Thoracic aorta (tissue), 2 donors: ENCODE data around the gene LAD1. TPM values are rescaled to one million over a fixed set of nuclear protein-coding genes. Genes with fewer than 3 reads are reported as not detected.

Source experiments
- ATAC-seq: fragments of 150-250 bp; one replicate; pipeline ENCODE4 v1.8.0; 2017; ENCODE audit warnings: low read depth; ENCODE audit not compliant: insufficient number of reproducible peaks, low FRiP score
- DNase-seq: peaks from one replicate; pipeline ENCODE4 v3.0.0-alpha.2; 2020; ENCODE audit warnings: low spot score
- H3K27ac ChIP-seq, 2 donors: fragments of 200-600 bp; sonication (generic); 1 replicate in 1 of 2; 2 replicates in 1 of 2; pipeline ENCODE4 v1.5.1; 2016; ENCODE audit warnings: mild to moderate bottlenecking in 2 of 2, moderate library complexity in 2 of 2
- H3K27me3 ChIP-seq: fragments of 200-600 bp; sonication (generic); replicated peaks from 2 replicates; pipeline ENCODE4 v1.6.0; 2016; ENCODE audit warnings: mild to moderate bottlenecking; ENCODE audit not compliant: insufficient read depth
- H3K36me3 ChIP-seq: fragments of 200-600 bp; sonication (generic); one replicate; pipeline ENCODE4 v1.5.1; 2016
- H3K4me1 ChIP-seq, 2 donors: fragments of 200-600 bp; sonication (generic); 1 replicate in 1 of 2; 2 replicates in 1 of 2; pipeline versions ENCODE4 v1.5.1 to v1.6.0; 2016; ENCODE audit warnings: low read depth in 2 of 2, mild to moderate bottlenecking in 1 of 2; ENCODE audit not compliant: control insufficient read depth in 1 of 2
- H3K4me3 ChIP-seq: fragments of 200-600 bp; sonication (generic); 2 replicates; pipeline ENCODE4 v1.5.1; 2016; ENCODE audit warnings: mild to moderate bottlenecking
- H3K9me3 ChIP-seq: fragments of 200-600 bp; sonication (generic); 2 replicates; pipeline ENCODE4 v1.5.1; 2016
- CTCF ChIP-seq: fragments of 200-600 bp; sonication (generic); IDR thresholded peaks from one replicate; pipeline ENCODE4 v1.5.1; 2019; ENCODE audit warnings: antibody characterized with exemption
- total RNA-seq, 2 donors: library from RNA; depleted of rRNA; stranded (reverse); fragments of >200 nt; gene quantifications; one replicate each; pipeline versions ENCODE4 v1.1.0 to v1.2.3, GENCODE V29; 2016

The LAD1 gene
- total RNA-seq, 2 donors from 2014 or later = 0.41 to 11.1 TPM

GRCh38 chr1:201404722-201405483, 5.8 kb upstream of the LAD1 start:
- TF ChIP-seq CTCF = no peak
- no peak for DNase-seq
- Histone ChIP-seq H3K4me3 (no peak overlapping the region), H3K27ac (no peak overlapping the region), H3K36me3 (no peaks in the 10 kb centered on the region), H3K27me3 (peaks cover 3% of the 10 kb centered on the region), H3K9me3 (no peaks in the 10 kb centered on the region), H3K4me1 (no peaks in the 10 kb centered on the region)
- no peak for ATAC-seq

DNA sequence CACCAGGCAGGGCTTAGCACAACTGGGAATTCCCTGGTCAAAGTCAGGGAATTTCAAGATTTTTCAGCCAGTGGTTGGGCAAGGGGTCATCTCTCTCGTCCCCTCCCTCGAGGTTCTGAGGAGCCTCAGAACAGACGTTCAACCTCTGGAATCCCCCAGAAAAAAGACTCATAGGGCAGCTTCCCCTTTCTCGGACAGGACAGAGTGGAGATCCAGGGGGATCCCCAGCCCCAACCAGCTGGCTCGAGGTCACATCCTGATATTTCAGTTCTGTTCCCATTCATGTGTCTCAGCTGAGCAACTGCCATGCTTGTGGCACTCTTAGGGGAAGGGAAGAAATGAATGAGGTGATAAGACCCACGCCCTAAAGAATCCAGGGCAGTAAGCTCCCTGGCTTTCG, 4.9 kb upstream of the LAD1 start:
- no peak for TF ChIP-seq CTCF
- Histone ChIP-seq H3K4me3 (no peak overlapping the region), H3K36me3 (no peaks in the 10 kb centered on the region), H3K9me3 (no peaks in the 10 kb centered on the region), H3K4me1 (peaks cover 0 to 6% of the 10 kb centered on the region in 2 donors), H3K27me3 (peaks cover 12% of the 10 kb centered on the region), H3K27ac (no peak overlapping the region)
- ATAC-seq (no peak), DNase-seq (no peak)

DNA sequence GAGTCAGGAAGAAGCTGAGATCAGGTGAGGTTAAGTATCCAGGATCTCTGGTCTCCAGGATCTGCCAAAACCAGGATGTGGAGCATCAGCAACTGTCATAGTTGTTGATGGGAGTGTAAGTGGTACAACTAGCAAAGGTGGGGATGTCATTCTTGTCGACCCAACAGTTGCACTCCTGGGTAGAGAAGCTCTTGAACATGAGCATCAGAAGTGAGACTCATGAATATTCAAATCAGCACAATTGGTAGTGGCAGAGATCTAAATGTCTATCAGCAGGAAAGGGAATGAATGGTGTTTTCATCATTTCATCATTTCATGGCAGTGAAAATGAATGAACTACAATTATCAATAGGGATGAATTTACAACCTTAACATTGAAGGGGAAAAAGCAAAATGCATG, 4.2 kb upstream of the LAD1 start:
- Histone ChIP-seq H3K4me1 (peaks cover 0 to 9% of the 10 kb centered on the region in 2 donors), H3K4me3 (no peak overlapping the region), H3K9me3 (no peaks in the 10 kb centered on the region), H3K27ac (no peak overlapping the region), H3K27me3 (peaks cover 13% of the 10 kb centered on the region), H3K36me3 (no peaks in the 10 kb centered on the region)
- DNase-seq (no peak), ATAC-seq (no peak)
- TF ChIP-seq CTCF = no peak

DNA sequence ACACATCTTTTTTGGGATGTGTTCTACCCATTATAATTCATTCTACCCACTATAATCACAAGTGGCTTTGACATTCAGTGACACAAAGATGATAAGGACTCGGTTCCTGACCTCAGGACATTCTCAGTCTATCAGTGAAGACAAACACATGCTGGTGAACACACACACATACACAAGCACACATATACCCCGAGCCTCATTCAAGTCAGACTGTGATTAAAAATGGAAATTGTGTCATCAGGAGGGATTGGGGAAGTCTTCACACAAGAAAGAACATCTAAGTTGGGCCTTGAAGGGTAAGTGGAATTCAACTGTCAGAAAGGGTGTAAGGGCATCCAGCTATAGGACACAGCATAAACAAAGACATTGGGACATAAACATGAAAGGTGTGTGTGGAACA, 2.6 kb upstream of the LAD1 start:
- DNase-seq = no peak
- TF ChIP-seq CTCF = no peak
- no peak for ATAC-seq
- H3K4me3 ChIP-seq = no peak overlapping the region
- H3K27ac ChIP-seq = no peak overlapping the region
- H3K9me3 ChIP-seq = no peaks in the 10 kb centered on the region
- H3K27me3 ChIP-seq = peaks cover 13% of the 10 kb centered on the region
- H3K4me1 ChIP-seq = peaks cover 0 to 9% of the 10 kb centered on the region in 2 donors
- no peaks in the 10 kb centered on the region for H3K36me3 ChIP-seq

DNA sequence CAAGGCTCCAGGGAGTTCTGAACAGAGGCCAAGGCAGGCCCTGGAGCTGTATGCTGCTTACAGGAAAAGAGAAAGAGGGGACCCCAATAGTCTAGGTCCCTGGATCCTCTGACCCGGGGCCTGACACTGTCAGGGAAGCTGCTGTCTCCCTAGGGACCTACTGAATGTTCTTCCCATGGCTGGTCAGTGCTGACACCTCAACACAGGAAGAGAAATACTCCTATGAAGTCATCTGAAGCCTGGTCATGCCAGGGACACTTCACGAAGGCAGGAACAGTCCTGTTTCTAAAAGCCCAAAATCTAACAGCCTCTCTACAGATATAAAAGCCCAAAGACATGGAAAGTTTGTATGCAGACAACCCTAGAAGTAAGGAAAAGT, 1.7 kb upstream of the LAD1 start:
- no peak for TF ChIP-seq CTCF
- Histone ChIP-seq H3K9me3 (no peaks in the 10 kb centered on the region), H3K27ac (no peak overlapping the region), H3K4me1 (peaks cover 0 to 9% of the 10 kb centered on the region in 2 donors), H3K4me3 (no peak overlapping the region), H3K36me3 (no peaks in the 10 kb centered on the region), H3K27me3 (peaks cover 13% of the 10 kb centered on the region)
- DNase-seq (no peak), ATAC-seq (no peak)
